NOMO-1 treated with dmso at 0.1 percent for 144 hours (cell line): ENCODE results near the gene ZNF668.
"Not testable (repeated sequence)": the region's sequence is repeated elsewhere in the genome, so short reads cannot be mapped to it uniquely, and the experiment has no call there.

Source experiments
- DNase-seq: peaks from one replicate; lab custom pipeline; 2025; ENCODE audit not compliant: unreplicated experiment; lab: John Stamatoyannopoulos, UW

Gene ZNF668

DNA sequence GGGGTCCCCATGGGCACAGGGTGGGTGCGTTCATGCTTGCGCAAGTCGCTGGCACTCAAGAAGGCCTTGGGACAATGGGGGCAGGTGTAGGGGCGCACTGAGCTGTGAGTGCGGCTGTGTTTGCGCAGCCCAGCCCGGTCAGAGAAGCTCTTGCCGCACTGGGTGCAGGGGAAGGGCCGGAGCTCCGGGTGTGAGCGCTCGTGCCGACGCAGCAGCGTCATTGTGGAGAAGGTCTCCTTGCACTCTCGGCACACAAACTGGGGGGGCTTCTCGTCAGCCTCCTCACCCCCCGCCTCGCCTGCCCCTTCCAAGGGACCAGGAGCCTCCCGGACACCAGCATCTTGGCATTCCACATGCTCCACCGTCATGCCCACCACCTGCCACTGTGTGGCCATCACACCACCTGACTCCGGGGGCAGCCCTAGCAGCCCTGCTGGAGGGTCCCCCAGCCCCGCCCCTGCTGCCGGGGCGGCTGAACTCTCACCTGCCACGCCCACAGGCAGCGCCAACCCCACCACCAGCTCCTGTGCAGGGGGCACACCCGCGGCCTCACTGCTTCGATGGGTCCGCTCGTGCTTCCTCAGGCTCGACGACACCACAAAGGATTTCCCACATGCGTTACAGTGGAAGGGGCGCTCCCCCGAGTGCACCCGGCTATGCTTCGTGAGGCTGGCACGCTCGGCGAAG is 12.8 kb downstream of the ZNF668 start:
- DNase-seq: no peak

DNA sequence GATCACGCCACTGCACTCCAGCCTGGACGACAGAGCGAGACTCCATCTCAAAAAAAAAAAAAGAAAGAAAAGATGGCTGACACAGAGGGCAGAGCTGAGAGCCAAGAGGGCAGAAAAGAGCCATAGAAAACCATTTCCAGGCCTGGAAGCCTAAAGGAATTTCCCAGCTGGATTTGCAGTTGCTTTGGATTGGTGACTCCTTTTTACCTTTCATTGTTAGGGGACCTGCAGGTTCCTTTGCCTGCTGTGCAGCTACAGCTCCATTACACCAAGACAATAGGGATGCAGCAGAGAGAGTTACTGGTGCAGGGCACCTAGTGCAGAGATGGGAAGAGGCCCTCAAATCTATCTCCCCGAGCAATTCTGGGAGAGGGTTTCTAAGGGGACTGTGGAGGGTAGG is 18.4 kb downstream of the ZNF668 start:
- DNase-seq: no peak

DNA sequence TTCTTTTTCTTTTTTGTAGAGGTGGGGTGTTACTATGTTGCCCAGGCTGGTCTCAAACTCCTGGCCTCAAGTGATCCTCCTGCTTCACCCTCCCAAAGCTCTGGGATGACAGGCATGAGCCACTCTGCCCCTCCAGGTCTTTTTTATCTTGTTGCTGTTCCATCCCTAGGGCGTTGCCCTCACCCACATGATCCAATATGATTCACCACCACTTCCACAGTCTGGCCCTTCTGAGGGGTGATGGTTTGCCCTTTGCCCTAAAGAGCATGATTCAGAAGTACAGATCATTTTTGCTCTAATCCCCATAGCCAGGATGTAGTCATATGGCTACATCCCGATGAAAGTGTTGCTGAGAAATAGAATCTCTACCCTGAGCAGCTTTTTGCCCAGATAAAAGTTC is 21.9 kb downstream of the ZNF668 start:
- DNase-seq: no peak

DNA sequence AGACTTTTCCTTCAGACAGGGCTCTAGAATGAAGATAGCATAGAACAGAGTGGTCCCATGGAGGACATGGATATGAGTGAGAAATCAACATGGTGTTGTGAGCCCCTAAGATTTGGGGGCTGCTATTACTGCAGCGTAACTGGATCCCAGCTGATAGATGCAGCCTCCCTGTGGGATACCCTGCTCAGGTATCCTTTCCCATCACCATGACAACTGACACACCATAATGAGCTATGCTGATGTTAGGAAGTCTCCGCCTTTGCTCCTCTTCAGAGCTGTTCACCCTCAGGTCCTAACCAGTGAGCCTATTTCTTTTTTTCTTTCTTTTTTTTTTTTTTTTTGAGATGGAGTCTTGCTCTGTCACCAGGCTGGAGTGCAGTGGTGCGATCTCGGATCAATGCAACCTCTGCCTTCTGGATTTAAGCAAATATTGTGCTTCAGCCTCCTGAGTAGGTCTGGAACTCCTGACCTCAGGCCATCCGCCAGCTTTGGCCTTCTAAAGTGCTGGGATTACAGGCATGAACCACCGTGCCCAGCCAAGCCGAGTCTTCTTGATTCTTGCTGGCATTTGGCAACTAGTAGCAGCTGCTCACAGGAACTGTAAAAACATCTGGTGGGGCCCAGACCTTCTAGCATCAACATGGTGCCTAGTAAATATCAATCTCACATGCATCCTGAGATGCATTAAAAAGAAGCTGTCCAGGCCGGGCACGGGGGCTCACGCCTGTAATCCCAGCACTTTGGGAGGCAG is 23.6 kb downstream of the ZNF668 start:
- DNase-seq: no peak

DNA sequence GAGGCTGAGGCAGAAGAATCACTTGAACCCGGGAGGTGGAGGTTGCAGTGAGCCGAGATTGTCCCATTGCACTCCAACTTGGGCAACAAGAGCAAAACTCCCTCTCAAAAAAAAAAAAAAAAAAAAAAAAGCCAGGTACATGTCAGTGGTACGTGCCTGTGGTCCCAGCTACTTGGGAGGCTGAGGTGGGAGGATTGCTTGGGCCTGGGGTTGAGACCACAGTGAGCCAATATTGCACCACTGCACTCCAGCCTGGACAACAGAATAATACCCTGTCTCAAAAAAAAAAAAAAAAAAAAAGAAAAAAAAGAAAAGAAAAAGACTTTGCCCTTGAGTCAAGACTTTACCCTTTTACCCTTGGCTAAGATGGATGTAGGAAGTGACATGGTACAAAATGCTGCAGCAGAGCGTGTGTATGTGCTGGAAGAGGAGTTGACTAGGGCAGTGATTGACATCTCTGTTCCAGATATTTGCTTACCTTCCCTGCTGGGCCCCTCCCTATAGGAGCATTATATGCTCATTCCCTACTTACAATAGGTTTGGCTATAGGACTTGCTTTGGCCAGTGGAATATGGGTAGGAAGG is 30.1 kb downstream of the ZNF668 start:
- DNase-seq: no peak

DNA sequence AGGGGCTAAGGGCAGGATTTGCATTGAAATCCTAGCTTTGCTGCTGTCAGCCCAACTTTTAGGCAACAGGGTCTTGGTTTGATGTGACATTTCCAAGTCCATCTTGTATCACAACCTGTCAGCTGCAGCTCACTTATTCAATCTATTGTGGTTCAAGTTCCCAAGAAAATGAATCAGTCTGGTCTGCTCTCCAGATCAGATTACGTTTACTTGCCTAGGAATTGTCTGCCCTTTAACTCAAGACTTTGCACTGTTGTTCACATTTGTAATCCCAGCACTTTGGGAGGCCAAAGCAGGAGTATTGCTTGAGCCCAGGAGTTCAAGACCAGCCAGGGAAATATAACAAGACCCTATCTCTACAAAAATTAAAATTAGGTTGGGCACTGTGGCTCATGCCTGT is 30.7 kb downstream of the ZNF668 start:
- DNase-seq: no peak

DNA sequence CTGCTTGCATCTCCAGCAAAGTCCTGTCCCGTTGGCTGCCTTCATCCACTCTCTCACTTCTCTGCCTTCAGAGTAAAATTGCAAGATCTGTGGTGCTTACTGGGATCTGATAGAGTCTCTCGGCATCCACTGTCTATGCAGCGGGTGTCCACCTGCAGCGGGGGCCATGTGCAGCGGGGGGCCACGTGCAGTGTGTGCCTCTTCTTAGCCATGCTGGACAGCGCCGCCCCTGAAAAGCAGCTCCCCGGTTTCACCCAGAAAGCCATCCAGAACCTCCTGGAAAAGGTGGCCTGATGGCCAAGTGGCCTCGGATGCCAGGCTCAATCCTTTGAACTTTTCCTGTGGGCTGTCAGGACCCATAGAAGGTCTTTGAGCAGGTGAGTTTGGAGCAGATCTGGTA is 31.2 kb downstream of the ZNF668 start:
- no peak for DNase-seq

DNA sequence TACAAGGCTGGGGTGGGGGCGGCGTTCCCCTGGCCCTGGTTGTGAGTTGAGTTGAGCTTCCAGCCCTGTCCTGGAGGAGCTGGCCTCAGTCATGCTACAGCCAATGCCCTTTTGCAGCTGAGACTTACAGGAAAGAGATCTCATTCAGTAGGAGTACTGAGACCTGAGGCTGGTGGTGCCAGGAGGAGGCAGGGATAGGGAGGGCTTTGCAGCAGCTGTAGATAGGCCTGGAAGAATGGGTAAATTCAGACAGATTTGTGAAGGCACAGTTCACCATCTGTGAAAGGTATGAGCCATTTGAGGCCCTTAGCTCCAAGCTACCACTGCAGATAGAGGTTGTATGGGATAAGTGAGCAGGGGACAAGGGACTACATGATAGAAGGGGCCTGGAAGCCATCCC is 35.0 kb downstream of the ZNF668 start:
- DNase-seq: no peak

DNA sequence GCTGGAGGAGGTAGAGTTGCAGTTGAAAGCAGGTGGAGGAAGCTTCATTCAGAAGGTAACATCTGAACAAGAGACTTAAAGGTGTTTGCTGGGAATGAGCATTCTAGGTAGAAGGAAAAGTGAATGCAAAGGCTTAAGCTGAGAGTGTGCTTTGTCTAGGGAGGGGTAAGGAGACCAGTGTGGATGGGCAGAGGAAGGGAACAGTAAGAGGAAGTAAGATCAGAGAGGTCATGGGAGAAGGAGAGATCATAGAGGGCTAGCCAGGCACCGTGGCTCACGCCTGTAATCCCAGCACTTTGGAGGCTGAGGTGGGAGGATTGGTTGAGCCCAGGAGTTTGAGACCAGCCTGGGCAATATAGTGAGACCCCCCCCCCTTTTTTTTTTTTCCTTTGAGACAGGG is 37.3 kb downstream of the ZNF668 start:
- no peak for DNase-seq

DNA sequence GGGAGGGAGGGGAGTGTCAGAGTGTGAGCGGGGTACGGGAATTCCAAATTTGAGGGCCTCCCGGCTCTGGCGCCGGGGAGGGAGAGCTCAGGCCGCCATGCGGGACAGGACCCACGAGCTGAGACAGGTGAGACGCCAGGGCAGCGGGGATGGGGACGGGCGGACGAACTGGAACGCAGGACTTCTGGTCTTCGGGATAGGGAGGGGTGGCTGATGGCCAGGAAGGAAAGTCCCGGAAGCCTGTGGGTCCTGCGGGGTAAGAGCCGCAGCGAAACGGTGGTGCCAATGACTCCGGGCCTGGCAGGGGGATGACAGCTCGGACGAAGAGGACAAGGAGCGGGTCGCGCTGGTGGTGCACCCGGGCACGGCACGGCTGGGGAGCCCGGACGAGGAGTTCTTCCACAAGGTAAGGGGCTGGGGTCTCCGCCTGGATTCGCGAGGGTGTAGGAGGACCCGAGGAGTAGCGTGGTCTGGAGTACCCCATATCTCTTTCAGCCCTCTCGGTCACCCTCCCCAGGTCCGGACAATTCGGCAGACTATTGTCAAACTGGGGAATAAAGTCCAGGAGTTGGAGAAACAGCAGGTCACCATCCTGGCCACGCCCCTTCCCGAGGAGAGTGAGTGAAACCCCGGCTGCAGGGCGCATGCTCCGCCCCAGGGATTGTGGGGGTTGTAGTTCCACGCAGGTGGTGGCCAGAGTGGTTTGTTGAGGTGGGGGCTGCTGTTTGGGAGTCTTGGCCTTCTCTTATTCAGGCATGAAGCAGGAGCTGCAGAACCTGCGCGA is 40.1 kb downstream of the ZNF668 start:
- DNase-seq: peak; percentile 46

DNA sequence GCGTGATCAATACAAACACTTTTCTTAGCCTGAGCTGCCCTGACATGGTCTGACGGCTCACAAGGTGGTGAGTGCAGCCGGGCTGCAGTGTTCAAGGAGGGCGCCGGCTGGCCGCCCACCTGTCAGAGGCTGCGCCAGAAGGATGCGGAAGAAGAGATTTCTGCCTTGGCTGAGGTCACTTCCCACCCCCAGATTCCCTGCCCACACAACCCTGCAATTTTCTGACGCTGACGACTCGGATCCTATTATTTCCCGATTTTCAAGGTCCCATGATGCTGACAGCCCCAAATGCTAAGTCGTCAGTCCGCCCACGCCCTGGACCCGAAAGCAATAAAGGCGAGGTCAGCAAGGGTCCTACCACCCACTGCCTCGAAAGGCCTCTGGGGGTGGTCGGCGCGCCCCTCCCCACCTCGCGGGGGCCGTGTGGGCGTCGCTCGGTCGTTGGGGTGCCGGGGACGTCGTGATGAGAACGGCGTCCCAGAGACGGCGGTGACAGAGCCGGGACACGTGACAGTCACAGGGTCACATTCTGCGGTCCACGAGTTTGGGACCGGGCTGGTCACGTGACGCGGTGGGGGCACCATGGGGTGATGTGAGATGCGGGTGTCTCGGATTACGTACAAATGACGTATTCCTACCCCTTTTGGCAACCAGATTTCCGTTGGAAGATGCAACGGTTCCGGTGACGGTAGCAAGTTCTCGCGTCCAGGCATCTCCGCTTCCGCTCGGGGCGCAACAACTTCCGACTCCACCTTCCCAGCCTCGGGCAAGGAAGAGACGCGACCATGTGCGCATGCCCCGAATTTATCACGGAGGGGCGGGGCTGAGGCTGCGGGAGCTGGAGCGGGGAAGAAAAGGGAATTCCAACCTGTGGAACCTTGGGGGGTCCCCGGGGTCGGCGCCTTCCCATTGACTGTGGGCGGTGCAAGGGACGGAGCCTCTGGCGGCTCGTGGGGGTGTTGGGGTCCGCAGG is 41.0 kb downstream of the ZNF668 start, which contains the start of gene STX4:
STX4 (plus strand) TSS at position 823 of the 973 bp plus-strand sequence. CDS start 248 bp downstream, outside the sequence.
- peak; percentile 95 for DNase-seq

DNA sequence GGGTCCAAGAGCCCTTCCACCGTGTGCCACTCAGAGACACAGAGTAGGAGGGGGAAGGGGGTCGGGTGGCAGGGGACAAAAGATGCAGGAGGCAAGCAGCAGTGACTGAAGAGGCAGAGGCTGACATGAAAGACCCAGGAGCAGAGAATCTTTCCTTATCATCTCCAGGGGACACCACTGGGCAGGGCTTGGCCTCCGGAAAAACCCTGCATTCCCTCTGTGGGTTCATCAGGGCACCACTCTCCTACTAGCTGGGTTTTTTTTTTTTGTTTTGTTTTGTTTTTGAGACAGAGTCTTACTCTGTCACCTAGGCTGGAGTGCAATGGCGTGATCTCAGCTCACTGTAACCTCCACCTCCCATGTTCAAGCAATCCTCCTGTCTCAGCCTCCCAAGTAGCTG is 42.8 kb downstream of the ZNF668 start:
- no peak for DNase-seq

DNA sequence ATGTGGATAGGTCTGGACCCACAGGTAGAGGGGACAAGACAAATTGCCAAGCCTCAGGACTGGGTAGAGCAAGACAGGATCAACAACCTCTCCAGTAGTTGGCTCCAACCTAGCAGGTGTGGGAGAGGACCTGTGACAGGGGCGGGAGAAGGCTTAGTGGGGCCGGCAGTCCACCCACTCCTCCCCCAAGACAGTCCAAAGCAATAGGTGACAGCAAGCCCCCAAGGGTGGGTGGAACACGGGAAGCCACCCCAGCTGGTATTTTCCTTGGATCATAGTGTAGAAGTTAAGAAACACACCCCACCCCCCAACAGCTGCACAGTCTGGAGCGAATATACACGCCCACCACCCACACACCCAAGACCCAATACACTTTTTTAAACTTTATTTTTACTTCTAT is 44.8 kb downstream of the ZNF668 start:
- DNase-seq: no peak

DNA sequence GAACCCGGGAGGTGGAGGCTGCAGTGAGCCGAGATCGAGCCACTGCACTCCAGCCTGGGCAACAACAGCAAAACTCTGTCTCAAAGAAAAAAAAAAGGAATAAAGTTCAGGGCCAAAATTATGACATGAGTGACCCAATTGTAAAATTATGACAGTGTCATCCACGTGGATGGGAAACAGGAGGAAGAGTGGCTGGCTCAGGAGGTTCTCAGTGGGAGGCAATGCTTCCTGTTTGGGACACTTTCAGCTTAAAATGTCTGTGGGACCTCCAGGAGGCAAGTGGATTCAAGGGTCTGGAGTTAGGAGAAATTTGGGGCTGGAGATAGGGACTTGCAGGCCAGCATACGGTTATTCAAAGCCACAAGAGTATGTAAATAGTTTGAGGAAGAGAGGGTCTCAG is 48.7 kb downstream of the ZNF668 start:
- DNase-seq: no peak

DNA sequence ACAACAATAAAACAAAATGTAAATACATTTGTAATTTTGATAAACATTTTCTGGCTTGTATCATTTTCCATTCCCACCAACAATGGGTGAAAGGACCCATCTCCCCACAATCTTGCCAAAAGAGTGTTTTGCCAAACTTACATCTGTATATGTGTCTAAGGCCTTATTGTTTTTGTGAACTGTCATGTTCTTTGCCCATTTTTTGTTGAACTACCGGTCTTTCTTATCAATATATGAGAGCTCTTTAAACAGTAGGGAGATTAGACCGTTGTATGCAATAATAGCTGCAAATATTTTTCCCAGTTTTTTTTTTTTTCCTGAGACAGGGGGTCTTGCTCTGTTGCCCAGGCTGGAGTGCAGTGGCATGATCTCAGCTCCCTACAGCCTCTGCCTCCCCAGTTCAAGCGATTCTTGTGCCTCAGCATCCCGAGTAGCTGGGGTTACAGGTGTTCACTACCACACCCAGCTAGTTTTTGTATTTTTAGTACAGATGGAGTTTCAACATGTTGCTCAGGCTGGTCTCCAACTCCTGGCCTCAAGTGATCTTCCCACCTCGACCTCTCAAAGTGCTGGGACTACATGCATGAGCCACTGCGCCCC is 50.3 kb downstream of the ZNF668 start:
- DNase-seq: no peak

DNA sequence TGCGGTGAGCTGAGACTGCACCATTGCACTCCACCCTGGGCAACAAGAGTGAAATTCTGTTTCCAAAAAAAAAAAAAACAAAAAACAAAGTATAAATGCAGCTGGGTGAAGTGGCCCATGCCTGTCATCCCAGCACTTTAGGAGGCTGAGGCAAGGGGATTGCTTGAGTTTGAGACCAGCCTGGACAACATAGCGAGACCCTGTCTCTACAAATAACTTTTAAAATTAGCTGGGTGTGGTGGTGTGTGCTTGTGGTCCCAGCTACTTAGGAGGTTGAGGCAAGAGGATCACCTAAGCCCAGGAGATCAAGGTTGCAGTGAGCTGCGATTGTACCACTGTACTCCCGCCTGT is 50.8 kb downstream of the ZNF668 start:
- DNase-seq: no peak

DNA sequence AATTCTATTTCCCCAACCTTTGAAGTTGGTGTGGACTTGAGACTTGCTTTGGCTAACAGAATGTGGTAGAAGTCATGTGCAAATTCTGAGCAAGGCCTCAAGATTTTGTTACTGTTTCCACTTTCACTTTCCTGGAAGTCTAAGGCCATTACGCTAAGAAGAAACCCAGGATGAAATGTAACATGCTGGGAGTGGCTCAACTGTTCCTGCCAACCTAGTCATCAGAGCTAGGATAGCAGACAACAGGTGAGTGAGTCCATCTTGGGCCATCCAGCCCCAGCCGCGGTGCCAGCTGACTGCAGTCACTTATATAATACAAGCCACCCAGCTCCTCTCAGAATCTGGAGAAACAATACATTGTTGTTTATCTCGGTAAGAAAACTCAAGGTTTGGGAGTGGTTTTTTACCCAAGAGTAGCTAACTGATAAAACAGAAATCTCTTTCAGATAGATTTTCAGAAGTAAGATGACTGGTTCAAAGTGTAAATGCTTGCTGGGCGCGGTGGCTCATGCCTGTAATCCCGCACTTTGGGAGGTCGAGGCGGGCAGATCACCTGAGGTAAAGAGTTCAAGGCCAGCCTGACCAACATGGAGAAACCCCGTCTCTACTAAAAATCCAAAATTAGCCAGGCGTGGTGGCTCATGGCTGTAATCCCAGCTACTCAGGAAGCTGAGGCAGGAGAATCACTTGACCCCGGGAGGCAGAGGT is 51.3 kb downstream of the ZNF668 start:
- DNase-seq: no peak

DNA sequence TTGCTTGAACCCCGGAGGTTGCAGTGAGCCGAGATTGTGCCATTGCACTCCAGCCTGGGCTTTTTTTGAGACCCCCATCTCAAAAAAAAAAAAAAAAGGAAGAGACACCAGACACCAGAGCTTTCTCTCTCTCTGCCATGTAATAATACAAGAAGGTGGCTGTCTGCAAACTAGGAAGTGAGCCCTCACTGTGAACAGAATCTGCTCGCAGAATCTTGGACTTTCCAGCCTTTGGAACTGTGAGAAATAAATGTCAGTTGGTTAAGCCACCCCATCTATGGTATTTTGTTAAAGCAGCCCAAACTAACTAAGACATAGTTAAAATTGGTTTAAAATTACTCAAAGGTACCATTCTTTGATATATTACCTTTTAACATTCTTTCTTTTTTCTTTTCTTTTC is 53.5 kb downstream of the ZNF668 start:
- DNase-seq: no peak

DNA sequence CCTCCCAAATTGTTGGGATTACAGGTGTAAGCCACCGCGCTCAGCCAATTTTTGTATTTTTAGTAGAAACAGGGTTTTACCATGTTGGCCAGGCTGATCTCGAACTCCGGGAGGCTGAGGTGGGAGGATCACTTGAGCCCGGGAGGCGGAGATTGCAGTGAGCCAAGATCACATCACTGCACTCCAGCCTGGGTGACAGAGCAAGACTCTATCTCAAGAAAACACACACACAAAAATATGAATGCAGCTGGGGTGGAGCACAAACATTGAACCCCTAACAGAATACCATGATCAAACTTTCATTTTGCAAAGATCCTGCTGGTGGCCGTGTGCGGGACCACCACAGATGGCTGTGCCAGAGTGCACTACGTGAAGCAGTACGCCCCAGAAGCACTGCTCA is 56.3 kb downstream of the ZNF668 start:
- DNase-seq: not testable (repeated sequence)
